HEK293 (cell line): ENCODE measurements around the gene C1QL1.

Experiments
- CTCF ChIA-PET: fragments of 350-600 bp; formaldehyde crosslinking; extraction: SDS; loops from one replicate; lab custom pipeline; 2021; ENCODE audit warnings: antibody characterized with exemption; lab: Yijun Ruan, JAX
- POLR2A ChIA-PET: fragments of 300-600 bp; formaldehyde crosslinking; extraction: SDS; loops from one replicate; lab custom pipeline; 2020; ENCODE audit warnings: antibody characterized with exemption, inconsistent platforms; lab: Yijun Ruan, JAX
- H3K27ac ChIP-seq: fragments of 200-500 bp; sonication (Bioruptor generic); 2 replicates; pipeline ENCODE4 v1.5.1; 2014; ENCODE audit warnings: low read depth, low read length, control low read depth, inconsistent platforms; ENCODE audit errors: extremely low read depth
- H3K36me3 ChIP-seq, 2 experiments: fragments of 200-500 bp in 1 of 2; sonication (Bioruptor generic) in 1 of 2; 1 replicate in 1 of 2; 2 replicates in 1 of 2; pipeline ENCODE4 v1.5.1; 2014 to 2017; ENCODE audit warnings: inconsistent platforms in 2 of 2, low read length in 2 of 2; ENCODE audit not compliant: control insufficient read depth in 2 of 2, insufficient read depth in 1 of 2
- H3K4me1 ChIP-seq: fragments of 200-500 bp; sonication (Bioruptor generic); 2 replicates; pipeline ENCODE4 v1.5.1; 2014; ENCODE audit warnings: mild to moderate bottlenecking, low read length, inconsistent platforms; ENCODE audit not compliant: control insufficient read depth, insufficient read depth
- H3K4me3 ChIP-seq: 2 replicates; pipeline ENCODE4 v1.5.1; 2011; ENCODE audit warnings: low read depth, mild to moderate bottlenecking, control low read depth, low read length, moderate library complexity
- H3K9me3 ChIP-seq: fragments of 200-500 bp; sonication (Bioruptor generic); 2 replicates; pipeline ENCODE4 v1.5.1; 2014; ENCODE audit warnings: low read depth, low read length, inconsistent platforms; ENCODE audit not compliant: control insufficient read depth, insufficient read depth
- BCL11A ChIP-seq: fragments of 450-650 bp; formaldehyde crosslinking; IDR thresholded peaks from 2 replicates; pipeline ENCODE4 v1.5.1; 2016; ENCODE audit warnings: low read depth, missing biosample characterization, missing genetic modification characterization
- GLI2 ChIP-seq: fragments of 450-650 bp; formaldehyde crosslinking; IDR thresholded peaks from 2 replicates; pipeline ENCODE4; 2017; ENCODE audit warnings: missing biosample characterization, missing genetic modification characterization, low read depth, borderline replicate concordance
- GLIS1 ChIP-seq: fragments of 450-650 bp; formaldehyde crosslinking; IDR thresholded peaks from 2 replicates; pipeline ENCODE4 v1.5.1; 2016; ENCODE audit warnings: missing biosample characterization, missing genetic modification characterization
- MZF1 ChIP-seq: fragments of 450-650 bp; formaldehyde crosslinking; IDR thresholded peaks from 2 replicates; pipeline ENCODE4 v1.5.1; 2017; ENCODE audit warnings: missing biosample characterization, missing genetic modification characterization, borderline replicate concordance
- PATZ1 ChIP-seq: fragments of 450-650 bp; formaldehyde crosslinking; IDR thresholded peaks from 2 replicates; pipeline ENCODE4 v1.5.1; 2016; ENCODE audit warnings: missing biosample characterization, missing genetic modification characterization
- PRDM10 ChIP-seq: fragments of 450-650 bp; formaldehyde crosslinking; IDR thresholded peaks from 2 replicates; pipeline ENCODE4 v1.5.1; 2016; ENCODE audit warnings: missing biosample characterization, missing genetic modification characterization
- PRDM2 ChIP-seq: fragments of 450-650 bp; formaldehyde crosslinking; IDR thresholded peaks from 2 replicates; pipeline ENCODE4 v1.5.1; 2016; ENCODE audit warnings: missing biosample characterization, missing genetic modification characterization, borderline replicate concordance
- ZBTB17 ChIP-seq: fragments of 450-650 bp; formaldehyde crosslinking; IDR thresholded peaks from 2 replicates; pipeline ENCODE4 v1.5.1; 2016; ENCODE audit warnings: missing biosample characterization, missing genetic modification characterization
- ZBTB20 ChIP-seq: fragments of 450-650 bp; formaldehyde crosslinking; IDR thresholded peaks from 2 replicates; pipeline ENCODE4 v1.5.1; 2016; ENCODE audit warnings: missing biosample characterization, missing genetic modification characterization
- ZBTB26 ChIP-seq: fragments of 450-650 bp; formaldehyde crosslinking; optimal IDR thresholded peaks from 2 replicates; pipeline ENCODE3; 2016; ENCODE audit warnings: missing biosample characterization, mild to moderate bottlenecking, missing genetic modification characterization
- ZFP3 ChIP-seq: fragments of 450-650 bp; formaldehyde crosslinking; IDR thresholded peaks from 2 replicates; pipeline ENCODE4 v1.5.1; 2016; ENCODE audit warnings: low read depth, missing biosample characterization, missing genetic modification characterization
- ZNF169 ChIP-seq: fragments of 450-650 bp; formaldehyde crosslinking; IDR thresholded peaks from 2 replicates; pipeline ENCODE4 v1.5.1; 2016; ENCODE audit warnings: missing biosample characterization, missing genetic modification characterization
- ZNF23 ChIP-seq: fragments of 450-650 bp; formaldehyde crosslinking; IDR thresholded peaks from 2 replicates; pipeline ENCODE4 v1.5.1; 2016; ENCODE audit warnings: missing biosample characterization, missing genetic modification characterization, borderline replicate concordance
- ZNF354C ChIP-seq: fragments of 450-650 bp; formaldehyde crosslinking; IDR thresholded peaks from 2 replicates; pipeline ENCODE4 v1.5.1; 2016; ENCODE audit warnings: missing biosample characterization, missing genetic modification characterization, low read depth, borderline replicate concordance
- ZNF366 ChIP-seq: fragments of 450-650 bp; formaldehyde crosslinking; conservative IDR thresholded peaks from 2 replicates; pipeline ENCODE4 v1.5.1; 2016; ENCODE audit warnings: missing biosample characterization, missing genetic modification characterization
- ZNF433 ChIP-seq: fragments of 450-650 bp; formaldehyde crosslinking; IDR thresholded peaks from 2 replicates; pipeline ENCODE4 v1.5.1; 2016; ENCODE audit warnings: missing biosample characterization, missing genetic modification characterization, low read depth
- ZNF558 ChIP-seq: fragments of 450-650 bp; formaldehyde crosslinking; IDR thresholded peaks from 2 replicates; pipeline ENCODE4 v1.5.1; 2016; ENCODE audit warnings: missing biosample characterization, missing genetic modification characterization
- ZNF621 ChIP-seq: fragments of 450-650 bp; formaldehyde crosslinking; IDR thresholded peaks from 2 replicates; pipeline ENCODE4 v1.5.1; 2017; ENCODE audit warnings: missing biosample characterization, missing genetic modification characterization
- ZNF76 ChIP-seq: fragments of 450-650 bp; formaldehyde crosslinking; IDR thresholded peaks from 2 replicates; pipeline ENCODE4; 2016; ENCODE audit warnings: low read depth, missing biosample characterization, missing genetic modification characterization, borderline replicate concordance
- ZSCAN5A ChIP-seq: fragments of 450-650 bp; formaldehyde crosslinking; IDR thresholded peaks from 2 replicates; pipeline ENCODE4 v1.5.1; 2016; ENCODE audit warnings: missing biosample characterization, missing genetic modification characterization

The C1QL1 gene

GRCh38 chr17:44997733-44998520 lies 29.8 kb upstream of the C1QL1 start:
- POLR2A ChIA-PET: interaction anchor here (0.6 to 1.4 kb wide), 2 partner anchors 11 to 74 kb away, joined by 3 read pairs; no protein-coding TSS in a partner anchor
- CTCF ChIA-PET: interaction anchor here (0.6 to 1.6 kb wide), 11 partner anchors 12 to 314 kb away, joined by 3 to 9 read pairs (median 3); partner anchors contain the start of gene ACBD4
- H3K4me3 ChIP-seq: no peak overlapping the region
- H3K27ac ChIP-seq: no peak overlapping the region
- 0 out of 2 replicates have a peak, but pooled peaks cover 3% of the 10 kb centered on the region for H3K4me1 ChIP-seq
- H3K36me3 ChIP-seq: no peaks in the 10 kb centered on the region
- H3K9me3 ChIP-seq: 0 out of 2 replicates have a peak, but pooled peaks cover 2% of the 10 kb centered on the region
- TF ChIP-seq GLIS1 (tag by site-specific recombination): peak; percentile 38
- no peak for TF ChIP-seq ZNF169
- TF ChIP-seq ZBTB26 (tag by site-specific recombination): no peak
- TF ChIP-seq BCL11A (tag by site-specific recombination): no peak
- TF ChIP-seq ZNF433: no peak
- TF ChIP-seq ZNF621 (tag by site-specific recombination): no peak
- TF ChIP-seq ZSCAN5A: no peak
- TF ChIP-seq PRDM10 (tag by site-specific recombination): no peak
- TF ChIP-seq GLI2: no peak
- no peak for TF ChIP-seq PRDM2 (tag by site-specific recombination)
- TF ChIP-seq MZF1 (tag by site-specific recombination): no peak
- peak; percentile 39; the same call in 1 of the 2 replicates for TF ChIP-seq ZBTB17 (tag by site-specific recombination)
- TF ChIP-seq ZNF354C (tag by site-specific recombination): no peak
- TF ChIP-seq PATZ1 (tag by site-specific recombination): no peak
- TF ChIP-seq ZNF558 (tag by site-specific recombination): no peak
- no peak for TF ChIP-seq ZNF23 (tag by site-specific recombination)
- peak; percentile 36; the same call in 1 of the 2 replicates for TF ChIP-seq ZBTB20 (tag by site-specific recombination)
- no peak for TF ChIP-seq ZNF76
- TF ChIP-seq ZFP3 (tag by site-specific recombination): no peak
- TF ChIP-seq ZNF366 (tag by site-specific recombination): no peak
